Measurements from ENCODE around the gene PABPC1L. TPM values are rescaled to one million over a fixed set of nuclear protein-coding genes. Genes with fewer than 3 reads are reported as not detected.
A peak's percentile ranks its signal among the peaks of the same experiment; 100 is the strongest.

PABPC1L gene
- total and polyA plus RNA-seq, 2 of the 13 experiments (the other 11 are each of a cell fraction or from before 2014, with no cell fraction given), result 30.8 to 252 TPM

GRCh38 chr20:44885392-44886265 lies 24.2 kb upstream of the PABPC1L start, which contains the start of gene YWHAB (continued):
- TF ChIP-seq ZNF33B (CRISPR knock-in tag; IDR thresholded peaks at IDR 0.05), result no peak; the same call in 1 of the 2 replicates
- TF ChIP-seq ZSCAN21 (CRISPR knock-in tag; IDR thresholded peaks at IDR 0.05; ENCODE audit: borderline replicate concordance), result peak; percentile 88
- no peak for TF ChIP-seq ZNF432 (CRISPR knock-in tag; IDR thresholded peaks at IDR 0.05; ENCODE audit: borderline replicate concordance)
- TF ChIP-seq PLSCR1 (CRISPR knock-in tag; IDR thresholded peaks at IDR 0.05; ENCODE audit: borderline replicate concordance), result 0 out of 2 replicates have a peak, but pooled peaks have one; percentile 24
- TF ChIP-seq, protein P1, sequence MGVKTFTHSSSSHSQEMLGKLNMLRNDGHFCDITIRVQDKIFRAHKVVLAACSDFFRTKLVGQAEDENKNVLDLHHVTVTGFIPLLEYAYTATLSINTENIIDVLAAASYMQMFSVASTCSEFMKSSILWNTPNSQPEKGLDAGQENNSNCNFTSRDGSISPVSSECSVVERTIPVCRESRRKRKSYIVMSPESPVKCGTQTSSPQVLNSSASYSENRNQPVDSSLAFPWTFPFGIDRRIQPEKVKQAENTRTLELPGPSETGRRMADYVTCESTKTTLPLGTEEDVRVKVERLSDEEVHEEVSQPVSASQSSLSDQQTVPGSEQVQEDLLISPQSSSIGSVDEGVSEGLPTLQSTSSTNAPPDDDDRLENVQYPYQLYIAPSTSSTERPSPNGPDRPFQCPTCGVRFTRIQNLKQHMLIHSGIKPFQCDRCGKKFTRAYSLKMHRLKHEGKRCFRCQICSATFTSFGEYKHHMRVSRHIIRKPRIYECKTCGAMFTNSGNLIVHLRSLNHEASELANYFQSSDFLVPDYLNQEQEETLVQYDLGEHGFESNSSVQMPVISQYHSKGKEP (CRISPR knock-in tag; IDR thresholded peaks at IDR 0.05), result 0 out of 2 replicates have a peak, but pooled peaks have one; percentile 39
- no peak for TF ChIP-seq SYNCRIP (IDR thresholded peaks at IDR 0.05; ENCODE audit: insufficient read depth, low read depth, low read length)
- 0 out of 2 replicates have a peak, but pooled peaks have one; percentile 51 for TF ChIP-seq USF2 (IDR thresholded peaks at IDR 0.05; ENCODE audit: low read depth, low read length)
- peak; percentile 83; the same call in 1 of the 2 replicates for TF ChIP-seq USF2 (CRISPR knock-in tag; IDR thresholded peaks at IDR 0.05; ENCODE audit: borderline replicate concordance)
- TF ChIP-seq ZFX (CRISPR knock-in tag; IDR thresholded peaks at IDR 0.05; ENCODE audit: low read depth), result peak; percentile 86
- peak; percentile 97 for TF ChIP-seq HNRNPK (IDR thresholded peaks at IDR 0.05; ENCODE audit: low read depth, low read length, poor library complexity, severe bottlenecking)
- no peak for TF ChIP-seq ZNF326 (CRISPR knock-in tag; IDR thresholded peaks at IDR 0.05; ENCODE audit: borderline replicate concordance)
- TF ChIP-seq ZNF543 (CRISPR knock-in tag; IDR thresholded peaks at IDR 0.05), result no peak
- TF ChIP-seq CAMTA2 (CRISPR knock-in tag; IDR thresholded peaks at IDR 0.05; ENCODE audit: borderline replicate concordance), result 0 out of 2 replicates have a peak, but pooled peaks have one; percentile 73
- peak; percentile 49; the same call in 1 of the 2 replicates for TF ChIP-seq ZNF790 (CRISPR knock-in tag; IDR thresholded peaks at IDR 0.05; ENCODE audit: borderline replicate concordance)
- TF ChIP-seq ZBTB37 (CRISPR knock-in tag; IDR thresholded peaks at IDR 0.05), result no peak
- TF ChIP-seq HDAC1 (CRISPR knock-in tag; IDR thresholded peaks at IDR 0.05), result peak; percentile 94
- no peak for TF ChIP-seq ZNF547 (CRISPR knock-in tag; IDR thresholded peaks at IDR 0.05)
- peak; percentile 96 for TF ChIP-seq PCBP1 (IDR thresholded peaks at IDR 0.05; ENCODE audit: borderline replicate concordance, low read depth, low read length)
- TF ChIP-seq, protein P2, sequence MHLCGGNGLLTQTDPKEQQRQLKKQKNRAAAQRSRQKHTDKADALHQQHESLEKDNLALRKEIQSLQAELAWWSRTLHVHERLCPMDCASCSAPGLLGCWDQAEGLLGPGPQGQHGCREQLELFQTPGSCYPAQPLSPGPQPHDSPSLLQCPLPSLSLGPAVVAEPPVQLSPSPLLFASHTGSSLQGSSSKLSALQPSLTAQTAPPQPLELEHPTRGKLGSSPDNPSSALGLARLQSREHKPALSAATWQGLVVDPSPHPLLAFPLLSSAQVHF (CRISPR knock-in tag; IDR thresholded peaks at IDR 0.05), result 0 out of 2 replicates have a peak, but pooled peaks have one; percentile 62
- no peak; the same call in none of the 2 replicates for TF ChIP-seq ZNF615 (CRISPR knock-in tag; IDR thresholded peaks at IDR 0.05; ENCODE audit: borderline replicate concordance)

Measured in HepG2 (cell line).